NCI-H82 (cell line): ENCODE results near the gene OR3A2.
"Not testable (repeated sequence)": the region's sequence is repeated elsewhere in the genome, so short reads cannot be mapped to it uniquely, and the experiment has no call there.

Source experiments
- DNase-seq: peaks from one replicate; lab custom pipeline; 2025; lab: John Stamatoyannopoulos, UW

Gene OR3A2

DNA sequence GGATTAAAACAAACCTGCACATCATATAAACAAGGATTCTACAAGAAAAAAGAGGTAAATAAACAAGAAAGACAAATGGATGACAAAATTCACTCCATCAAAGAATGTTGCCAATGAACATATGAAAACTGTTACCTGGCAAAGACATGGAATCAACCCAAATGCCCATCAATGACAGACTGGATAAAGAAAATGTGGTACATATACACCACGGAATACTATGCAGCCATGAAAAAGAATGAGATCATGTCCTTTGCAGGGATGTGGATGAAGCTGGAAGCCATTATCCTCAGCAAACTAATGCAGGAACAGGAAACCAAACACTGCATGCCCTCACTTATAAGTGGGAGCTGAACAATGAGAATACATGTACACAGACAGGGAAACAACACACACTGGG is 92.6 kb downstream of the OR3A2 start:
- DNase-seq, result not testable (repeated sequence)

- no peak for DNase-seq
Observed at GRCh38 chr17:3282901-3283300, 103.2 kb downstream of the OR3A2 start.

- DNase-seq, result no peak
Observed at GRCh38 chr17:3276126-3276525, 110.0 kb downstream of the OR3A2 start.

DNA sequence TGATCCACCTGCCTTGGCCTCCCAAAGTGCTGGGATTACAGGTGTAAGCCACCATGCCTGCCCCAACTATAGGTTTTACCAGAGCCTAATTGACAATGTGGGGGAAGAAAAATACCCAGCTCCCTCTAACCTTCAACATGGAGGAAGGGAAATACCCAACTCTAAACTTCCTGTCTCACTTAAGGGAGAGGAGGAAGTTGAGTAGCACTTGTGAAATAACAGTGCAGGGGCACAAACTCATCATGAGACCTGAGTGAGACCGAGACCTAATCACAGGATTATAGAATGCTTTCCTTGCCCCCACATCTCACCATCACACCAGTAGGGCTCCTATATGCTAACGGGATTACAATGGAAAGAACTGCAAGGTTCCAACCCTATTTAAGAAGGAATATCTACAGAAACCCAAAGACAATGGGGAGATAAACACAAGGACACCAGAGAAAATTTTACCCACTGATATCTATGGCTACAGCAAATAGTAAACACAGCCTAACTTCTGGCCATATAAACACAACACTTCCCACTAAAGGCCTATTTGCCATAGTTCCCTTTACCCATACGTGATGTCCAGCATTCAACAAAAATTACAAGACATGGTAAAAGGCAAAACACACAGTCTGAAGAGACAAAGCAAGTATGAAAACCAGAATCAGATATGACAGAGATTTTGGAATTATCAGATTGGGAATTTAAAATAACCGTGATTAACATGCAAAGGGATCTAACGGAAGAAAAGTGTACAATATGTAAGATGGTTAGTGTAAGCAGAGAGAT is 114.8 kb downstream of the OR3A2 start:
- no peak for DNase-seq

GRCh38 chr17:3260600-3260999 is 125.5 kb downstream of the OR3A2 start:
- no peak for DNase-seq

- no peak for DNase-seq
Observed at GRCh38 chr17:3260163-3260562, 125.9 kb downstream of the OR3A2 start.

GRCh38 chr17:3256575-3256974 is 129.5 kb downstream of the OR3A2 start:
- DNase-seq, result no peak

DNA sequence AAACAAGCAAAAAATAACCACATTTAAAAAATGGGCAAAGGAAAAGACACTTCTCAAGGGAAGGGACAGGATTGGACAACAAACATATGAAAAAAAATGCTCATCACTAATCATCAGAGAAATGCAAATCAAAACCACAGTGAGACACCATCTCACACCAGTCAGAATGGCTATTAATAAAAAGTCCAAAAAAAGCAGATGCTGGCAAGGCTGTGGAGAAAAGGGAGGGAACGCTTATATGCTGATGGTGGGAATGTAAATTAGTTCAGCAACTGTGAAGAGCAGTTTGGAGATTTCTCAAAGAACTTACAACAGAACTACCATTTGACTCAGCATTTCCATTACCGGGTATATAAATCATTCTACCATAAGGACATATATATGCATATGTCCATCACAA is 137.1 kb downstream of the OR3A2 start:
- DNase-seq, result not testable (repeated sequence)

GRCh38 chr17:3244841-3245240 is 141.3 kb downstream of the OR3A2 start:
- DNase-seq, result not testable (repeated sequence)

- not testable (repeated sequence) for DNase-seq
Observed at GRCh38 chr17:3241044-3241443, 145.1 kb downstream of the OR3A2 start.

DNA sequence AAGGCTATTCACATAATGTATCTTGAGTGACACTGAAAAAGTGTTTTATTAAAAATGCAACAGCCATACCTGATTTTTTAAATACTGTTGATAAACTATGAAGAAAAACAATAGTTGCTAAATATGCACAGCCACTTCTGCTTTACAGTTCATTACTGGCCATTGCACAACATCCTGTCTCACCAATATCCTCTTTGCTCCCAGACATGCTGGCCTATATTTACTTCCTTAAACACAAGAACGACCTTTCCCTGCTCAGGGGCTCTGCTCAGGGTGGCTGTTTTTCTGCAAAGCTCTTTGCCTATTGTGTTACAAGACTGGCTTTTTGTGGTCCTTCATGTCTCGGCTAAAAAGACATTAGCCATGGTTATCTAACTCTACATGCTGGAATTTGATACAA is 147.4 kb downstream of the OR3A2 start:
- DNase-seq, result not testable (repeated sequence)

DNA sequence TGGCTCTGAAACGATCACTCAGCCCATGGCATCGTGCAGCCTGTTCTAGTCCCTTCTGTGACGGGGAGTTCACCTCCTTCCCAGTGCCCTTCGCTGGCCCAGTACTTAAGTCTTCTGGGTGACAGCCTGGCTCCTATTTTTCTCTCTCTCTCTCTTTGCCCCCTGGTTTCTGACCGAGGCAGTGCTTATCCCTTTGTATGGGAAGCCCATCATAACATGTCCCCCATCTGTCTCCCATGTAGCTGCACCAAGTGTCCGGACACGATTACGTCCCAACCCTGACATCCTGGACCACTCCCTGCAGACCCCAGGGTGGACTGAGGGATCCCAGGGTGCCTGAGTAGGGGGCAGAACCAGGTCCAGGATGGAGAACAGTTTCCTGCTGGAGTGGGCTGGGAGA is 153.8 kb downstream of the OR3A2 start:
- DNase-seq, result not testable (repeated sequence)
